Kidney epithelial cell (primary cell): ENCODE results near the gene PCMTD2. TPM values are rescaled to one million over a fixed set of nuclear protein-coding genes. Genes with fewer than 3 reads are reported as not detected.

Experiments used
- DNase-seq: peaks from one replicate; pipeline ENCODE4 v3.0.0-alpha.2; 2010; ENCODE audit warnings: low read depth
- H3K27me3 ChIP-seq: 2 replicates; pipeline ENCODE4 v1.6.0; 2011; ENCODE audit warnings: low read length; ENCODE audit not compliant: control insufficient read depth, insufficient read depth
- H3K36me3 ChIP-seq: 2 replicates; pipeline ENCODE4 v1.5.1; 2011; ENCODE audit warnings: low read length; ENCODE audit not compliant: control insufficient read depth, insufficient read depth
- H3K4me3 ChIP-seq: 2 replicates; pipeline ENCODE4 v1.5.1; 2011; ENCODE audit warnings: low read depth, mild to moderate bottlenecking, control low read depth, low read length
- CTCF ChIP-seq: IDR thresholded peaks from 2 replicates; pipeline ENCODE4 v1.5.1; 2011; ENCODE audit warnings: mild to moderate bottlenecking, moderate library complexity, low read length, control low read depth, inconsistent platforms; ENCODE audit not compliant: insufficient read depth, poor library complexity, severe bottlenecking
- total RNA-seq: library from RNA; depleted of rRNA; stranded (reverse); fragments of >200 nt; gene quantifications from 2 replicates; pipeline ENCODE4 v1.2.3, GENCODE V29; 2015

Gene PCMTD2
- total RNA-seq, 1 donor from 2014 or later, result 53.8 TPM

- no peak for TF ChIP-seq CTCF
- no peak for DNase-seq
- Histone ChIP-seq H3K4me3 (no peak overlapping the region), H3K27me3 (peaks cover 13% of the 10 kb centered on the region), H3K36me3 (no peaks in the 10 kb centered on the region)
Observed at GRCh38 chr20:64240243-64241015, 15.1 kb upstream of the PCMTD2 start.

GRCh38 chr20:64241061-64241460 is 14.5 kb upstream of the PCMTD2 start:
- no peaks in the 10 kb centered on the region for H3K36me3 ChIP-seq
- H3K27me3 ChIP-seq, result peaks cover 13% of the 10 kb centered on the region
- no peak overlapping the region for H3K4me3 ChIP-seq
- TF ChIP-seq CTCF, result no peak
- DNase-seq, result no peak

- no peak for DNase-seq
- Histone ChIP-seq H3K27me3 (peaks cover 13% of the 10 kb centered on the region), H3K4me3 (no peak overlapping the region), H3K36me3 (no peaks in the 10 kb centered on the region)
- no peak for TF ChIP-seq CTCF
Observed at GRCh38 chr20:64242003-64242796, 13.3 kb upstream of the PCMTD2 start.

GRCh38 chr20:64242797-64243475 is 12.6 kb upstream of the PCMTD2 start:
- no peak for TF ChIP-seq CTCF
- Histone ChIP-seq H3K27me3 (peaks cover 13% of the 10 kb centered on the region), H3K36me3 (no peaks in the 10 kb centered on the region), H3K4me3 (no peak overlapping the region)
- DNase-seq, result no peak

- Histone ChIP-seq H3K27me3 (peaks cover 18% of the 10 kb centered on the region), H3K36me3 (no peaks in the 10 kb centered on the region), H3K4me3 (no peak overlapping the region)
- no peak for TF ChIP-seq CTCF
- no peak for DNase-seq
Observed at GRCh38 chr20:64244281-64244805, 11.2 kb upstream of the PCMTD2 start.
